Kidney epithelial cell (primary cell): Measurements from ENCODE around the gene MIDN. TPM values are rescaled to one million over a fixed set of nuclear protein-coding genes. Genes with fewer than 3 reads are reported as not detected.

Source experiments
- DNase-seq: peaks from one replicate; pipeline ENCODE4 v3.0.0-alpha.2; 2010; ENCODE audit warnings: low read depth
- H3K27me3 ChIP-seq: 2 replicates; pipeline ENCODE4 v1.6.0; 2011; ENCODE audit warnings: low read length; ENCODE audit not compliant: control insufficient read depth, insufficient read depth
- H3K36me3 ChIP-seq: 2 replicates; pipeline ENCODE4 v1.5.1; 2011; ENCODE audit warnings: low read length; ENCODE audit not compliant: control insufficient read depth, insufficient read depth
- H3K4me3 ChIP-seq: 2 replicates; pipeline ENCODE4 v1.5.1; 2011; ENCODE audit warnings: low read depth, mild to moderate bottlenecking, control low read depth, low read length
- CTCF ChIP-seq: IDR thresholded peaks from 2 replicates; pipeline ENCODE4 v1.5.1; 2011; ENCODE audit warnings: mild to moderate bottlenecking, moderate library complexity, low read length, control low read depth, inconsistent platforms; ENCODE audit not compliant: insufficient read depth, poor library complexity, severe bottlenecking
- total RNA-seq: library from RNA; depleted of rRNA; stranded (reverse); fragments of >200 nt; gene quantifications from 2 replicates; pipeline ENCODE4 v1.2.3, GENCODE V29; 2015

The MIDN gene
- total RNA-seq, 1 donor from 2014 or later, result 69.4 TPM

GRCh38 chr19:1248786-1249297 lies 459 bp downstream of the MIDN start:
- peak; percentile 33 for TF ChIP-seq CTCF
- peaks cover 2% of the 10 kb centered on the region for H3K36me3 ChIP-seq
- DNase-seq, result no peak

GRCh38 chr19:1249298-1249989 lies 1.1 kb downstream of the MIDN start:
- H3K36me3 ChIP-seq, result peaks cover 4% of the 10 kb centered on the region
- TF ChIP-seq CTCF, result no peak
- peak; percentile 76 for DNase-seq

More at GRCh38 chr19:1248786-1249297, 459 bp downstream of the MIDN start:
- no peaks in the 10 kb centered on the region for H3K27me3 ChIP-seq
- peak overlapping the region; percentile 84 for H3K4me3 ChIP-seq

GRCh38 chr19:1249990-1250436 lies 1.6 kb downstream of the MIDN start:
- Histone ChIP-seq H3K36me3 (peaks cover 7% of the 10 kb centered on the region), H3K4me3 (peak overlapping the region; percentile 71), H3K27me3 (no peaks in the 10 kb centered on the region)
- DNase-seq, result no peak
- no peak for TF ChIP-seq CTCF

More at GRCh38 chr19:1249298-1249989, 1.1 kb downstream of the MIDN start:
- Histone ChIP-seq H3K27me3 (no peaks in the 10 kb centered on the region), H3K4me3 (peak overlapping the region; percentile 84)

GRCh38 chr19:1250437-1251260 lies 2.3 kb downstream of the MIDN start:
- no peak for DNase-seq
- Histone ChIP-seq H3K27me3 (no peaks in the 10 kb centered on the region), H3K36me3 (peaks cover 8% of the 10 kb centered on the region), H3K4me3 (peak overlapping the region; percentile 71)
- no peak for TF ChIP-seq CTCF

GRCh38 chr19:1251330-1252220 lies 3.2 kb downstream of the MIDN start:
- Histone ChIP-seq H3K4me3 (peak overlapping the region; percentile 71), H3K27me3 (no peaks in the 10 kb centered on the region), H3K36me3 (peaks cover 8% of the 10 kb centered on the region)
- no peak for DNase-seq
- TF ChIP-seq CTCF, result no peak
